SK-N-SH (cell line): Measurements from ENCODE around the gene ZBTB24.

Experiments
- EP300 ChIP-seq, 2 experiments: IDR thresholded peaks; 2 replicates each; pipeline versions ENCODE4 v1.4.0 to v1.6.1; 2012; ENCODE audit warnings: borderline replicate concordance in 1 of 2, low read depth in 1 of 2, low read length in 1 of 2
- MEF2A ChIP-seq: IDR thresholded peaks from 2 replicates; pipeline ENCODE4 v1.4.0; 2012; ENCODE audit warnings: low read depth, borderline replicate concordance
- RFX5 ChIP-seq: IDR thresholded peaks from 2 replicates; pipeline ENCODE4 v1.6.1; 2012; ENCODE audit warnings: mild to moderate bottlenecking, improper control_type of control experiment, low read length
- YY1 ChIP-seq: IDR thresholded peaks from 2 replicates; pipeline ENCODE4 v1.4.0; 2012; ENCODE audit warnings: low read depth, mild to moderate bottlenecking
- TF ChIP-seq, protein P1 (sequence below): fragments of 200-600 bp; sonication (generic); IDR thresholded peaks from 2 replicates; pipeline ENCODE4 v1.6.1; 2017; ENCODE audit warnings: antibody characterized with exemption, mild to moderate bottlenecking, moderate library complexity

DNA sequence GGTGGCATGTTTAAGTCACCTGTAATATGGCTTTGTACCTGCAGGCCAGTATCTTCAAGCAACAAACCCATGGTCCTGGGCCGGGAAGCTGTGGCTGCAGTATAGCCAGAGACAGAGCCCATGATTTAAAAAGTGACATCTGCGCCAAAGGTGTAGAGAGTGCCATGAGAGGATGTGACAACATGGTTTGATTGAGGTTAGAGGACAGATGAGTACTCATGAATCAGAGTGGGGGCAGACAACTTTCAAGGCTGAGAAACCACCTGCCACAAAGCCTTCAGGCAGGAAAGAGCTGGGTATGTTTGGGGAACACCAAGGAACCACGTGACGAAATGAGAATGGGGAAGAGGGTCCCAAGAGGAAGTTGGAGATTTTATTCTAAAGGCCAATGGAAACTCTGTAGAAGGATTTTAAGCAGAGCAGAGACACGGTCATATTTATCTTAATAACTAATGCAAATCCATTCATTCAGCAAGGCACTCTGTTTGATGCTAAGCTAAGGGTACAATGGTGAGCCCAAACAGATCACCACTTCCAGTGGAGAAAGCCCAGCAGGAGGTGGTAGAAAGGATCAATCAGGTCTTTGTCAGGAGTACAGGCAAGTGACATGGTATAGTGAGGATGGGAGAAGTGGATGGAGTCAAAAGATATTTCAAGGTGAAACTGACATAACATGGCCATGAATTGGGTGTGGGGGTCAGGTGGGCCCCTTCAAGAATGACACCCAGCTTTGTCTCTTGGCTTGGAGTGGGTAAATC, 24.1 kb downstream of the ZBTB24 start:
- TF ChIP-seq MEF2A (no peak), EP300 (IDR thresholded peaks at IDR 0.05; ENCODE audit: borderline replicate concordance in 1 of 2, low read depth in 1 of 2, low read length in 1 of 2) (no peak), RFX5 (no peak), YY1 (no peak)
- TF ChIP-seq, protein P1, sequence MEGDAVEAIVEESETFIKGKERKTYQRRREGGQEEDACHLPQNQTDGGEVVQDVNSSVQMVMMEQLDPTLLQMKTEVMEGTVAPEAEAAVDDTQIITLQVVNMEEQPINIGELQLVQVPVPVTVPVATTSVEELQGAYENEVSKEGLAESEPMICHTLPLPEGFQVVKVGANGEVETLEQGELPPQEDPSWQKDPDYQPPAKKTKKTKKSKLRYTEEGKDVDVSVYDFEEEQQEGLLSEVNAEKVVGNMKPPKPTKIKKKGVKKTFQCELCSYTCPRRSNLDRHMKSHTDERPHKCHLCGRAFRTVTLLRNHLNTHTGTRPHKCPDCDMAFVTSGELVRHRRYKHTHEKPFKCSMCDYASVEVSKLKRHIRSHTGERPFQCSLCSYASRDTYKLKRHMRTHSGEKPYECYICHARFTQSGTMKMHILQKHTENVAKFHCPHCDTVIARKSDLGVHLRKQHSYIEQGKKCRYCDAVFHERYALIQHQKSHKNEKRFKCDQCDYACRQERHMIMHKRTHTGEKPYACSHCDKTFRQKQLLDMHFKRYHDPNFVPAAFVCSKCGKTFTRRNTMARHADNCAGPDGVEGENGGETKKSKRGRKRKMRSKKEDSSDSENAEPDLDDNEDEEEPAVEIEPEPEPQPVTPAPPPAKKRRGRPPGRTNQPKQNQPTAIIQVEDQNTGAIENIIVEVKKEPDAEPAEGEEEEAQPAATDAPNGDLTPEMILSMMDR: no peak
